Thyroid gland (tissue), 4 donors: ENCODE measurements around the gene PCYOX1L. TPM values are rescaled to one million over a fixed set of nuclear protein-coding genes. Genes with fewer than 3 reads are reported as not detected.

Experiments used
- DNase-seq, 2 donors: peaks; one replicate each; pipeline ENCODE4 v3.0.0-alpha.2; 2019
- H3K27ac ChIP-seq, 3 donors: fragments of 200-600 bp; sonication (generic); 1 replicate in 2 of 3; 2 replicates in 1 of 3; pipeline ENCODE4 v1.5.1; 2016 to 2019; ENCODE audit warnings: mild to moderate bottlenecking in 1 of 3, moderate library complexity in 1 of 3
- H3K27me3 ChIP-seq: fragments of 200-600 bp; sonication (generic); one replicate; pipeline ENCODE4 v1.5.1; 2019
- H3K36me3 ChIP-seq, 2 donors: fragments of 200-600 bp; sonication (generic); one replicate each; pipeline ENCODE4 v1.5.1; 2016 to 2019
- H3K4me1 ChIP-seq, 2 donors: fragments of 200-600 bp; sonication (generic); one replicate each; pipeline ENCODE4 v1.5.1; 2017 to 2019
- H3K4me3 ChIP-seq, 3 donors: fragments of 200-600 bp; sonication (generic); replicated peaks in 1 of 3; 1 replicate in 2 of 3; 2 replicates in 1 of 3; pipeline ENCODE4 v1.5.1; 2016; ENCODE audit warnings: mild to moderate bottlenecking in 1 of 3
- H3K9me3 ChIP-seq: fragments of 200-600 bp; sonication (generic); one replicate; pipeline ENCODE4 v1.5.1; 2017
- POLR2A ChIP-seq, 2 donors: fragments of 450-650 bp; IDR thresholded peaks; one replicate each; pipeline ENCODE4 v1.6.1; 2017; ENCODE audit warnings: antibody characterized with exemption in 2 of 2, mild to moderate bottlenecking in 2 of 2, moderate library complexity in 1 of 2
- WGBS, 2 donors: methylation state at CpG; one replicate each; pipeline ENCODE4 v1.1.5; 2017; 5-methylcytosine and 5-hydroxymethylcytosine counted together
- intact Hi-C: fragments of 100-400 bp; cut with DNase I; formaldehyde crosslinking; loops from one replicate; pipeline ENCODE4 v1.15.1; 2023
- total RNA-seq, 4 donors: library from RNA; depleted of rRNA; stranded (reverse); fragments of >200 nt; gene quantifications; one replicate each; pipeline ENCODE4 v1.2.3, GENCODE V29; 2016
- TF ChIP-seq, protein P1 (sequence below), 6 experiments: fragments of 200-600 bp in 3 of 6; fragments of 450-650 bp in 3 of 6; sonication (generic) in 3 of 6; IDR thresholded peaks; one replicate each; pipeline ENCODE4 v1.5.1; 2016 to 2019; ENCODE audit warnings: antibody characterized with exemption in 6 of 6, mild to moderate bottlenecking in 2 of 6, inconsistent platforms in 1 of 6, moderate library complexity in 1 of 6

The PCYOX1L gene
- total RNA-seq, 4 donors from 2014 or later: 1.8 to 4.4 (median 2.4) TPM

GRCh38 chr5:149333711-149334443 is 24.0 kb upstream of the PCYOX1L start:
- Histone ChIP-seq H3K27me3 (no peaks in the 10 kb centered on the region), H3K36me3 (no peaks in the 10 kb centered on the region), H3K4me3 (no peak overlapping the region), H3K4me1 (no peaks in the 10 kb centered on the region), H3K9me3 (no peaks in the 10 kb centered on the region), H3K27ac (no peak overlapping the region)
- 82 to 86% methylated on average over 2 of the region's 2 CpGs for WGBS, 2 donors
- TF ChIP-seq POLR2A (IDR thresholded peaks at IDR 0.05): no peak
- TF ChIP-seq, protein P1, sequence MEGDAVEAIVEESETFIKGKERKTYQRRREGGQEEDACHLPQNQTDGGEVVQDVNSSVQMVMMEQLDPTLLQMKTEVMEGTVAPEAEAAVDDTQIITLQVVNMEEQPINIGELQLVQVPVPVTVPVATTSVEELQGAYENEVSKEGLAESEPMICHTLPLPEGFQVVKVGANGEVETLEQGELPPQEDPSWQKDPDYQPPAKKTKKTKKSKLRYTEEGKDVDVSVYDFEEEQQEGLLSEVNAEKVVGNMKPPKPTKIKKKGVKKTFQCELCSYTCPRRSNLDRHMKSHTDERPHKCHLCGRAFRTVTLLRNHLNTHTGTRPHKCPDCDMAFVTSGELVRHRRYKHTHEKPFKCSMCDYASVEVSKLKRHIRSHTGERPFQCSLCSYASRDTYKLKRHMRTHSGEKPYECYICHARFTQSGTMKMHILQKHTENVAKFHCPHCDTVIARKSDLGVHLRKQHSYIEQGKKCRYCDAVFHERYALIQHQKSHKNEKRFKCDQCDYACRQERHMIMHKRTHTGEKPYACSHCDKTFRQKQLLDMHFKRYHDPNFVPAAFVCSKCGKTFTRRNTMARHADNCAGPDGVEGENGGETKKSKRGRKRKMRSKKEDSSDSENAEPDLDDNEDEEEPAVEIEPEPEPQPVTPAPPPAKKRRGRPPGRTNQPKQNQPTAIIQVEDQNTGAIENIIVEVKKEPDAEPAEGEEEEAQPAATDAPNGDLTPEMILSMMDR (IDR thresholded peaks at IDR 0.05): no peak
- DNase-seq: no peak
- intact Hi-C loops: no loop called here

GRCh38 chr5:149337736-149338135 is 20.1 kb upstream of the PCYOX1L start:
- H3K27ac ChIP-seq: no peak overlapping the region
- H3K9me3 ChIP-seq: no peaks in the 10 kb centered on the region
- no peak overlapping the region for H3K4me3 ChIP-seq
- WGBS, 2 donors: 82 to 92% methylated on average over 4 of the region's 4 CpGs
- no peaks in the 10 kb centered on the region for H3K4me1 ChIP-seq
- H3K36me3 ChIP-seq: no peaks in the 10 kb centered on the region
- TF ChIP-seq, protein P1 (IDR thresholded peaks at IDR 0.05): no peak
- TF ChIP-seq POLR2A (IDR thresholded peaks at IDR 0.05): no peak
- H3K27me3 ChIP-seq: no peaks in the 10 kb centered on the region
- intact Hi-C loops: no loop called here
- no peak for DNase-seq

- H3K27ac ChIP-seq: no peak overlapping the region
- no peaks in the 10 kb centered on the region for H3K4me1 ChIP-seq
- TF ChIP-seq, protein P1 (IDR thresholded peaks at IDR 0.05): no peak
- TF ChIP-seq POLR2A (IDR thresholded peaks at IDR 0.05): no peak
- H3K36me3 ChIP-seq: no peaks in the 10 kb centered on the region
- DNase-seq: no peak
- H3K9me3 ChIP-seq: no peaks in the 10 kb centered on the region
- H3K4me3 ChIP-seq: no peak overlapping the region
- intact Hi-C loops: no loop called here
- H3K27me3 ChIP-seq: no peaks in the 10 kb centered on the region
- 76 to 79% methylated on average over 1 of the region's 1 CpG for WGBS, 2 donors
Measured at GRCh38 chr5:149338364-149338763, 19.5 kb upstream of the PCYOX1L start.

GRCh38 chr5:149340920-149341319 is 16.9 kb upstream of the PCYOX1L start:
- no peak for DNase-seq
- intact Hi-C loops: no loop called here
- Histone ChIP-seq H3K4me1 (peaks cover 6 to 8% of the 10 kb centered on the region in 2 donors), H3K27ac (no peak overlapping the region), H3K27me3 (no peaks in the 10 kb centered on the region), H3K9me3 (no peaks in the 10 kb centered on the region), H3K36me3 (no peaks in the 10 kb centered on the region), H3K4me3 (no peak overlapping the region)
- 32 to 33% methylated on average over 1 of the region's 1 CpG for WGBS, 2 donors
- TF ChIP-seq, protein P1 (IDR thresholded peaks at IDR 0.05): no peak
- no peak for TF ChIP-seq POLR2A (IDR thresholded peaks at IDR 0.05)

DNA sequence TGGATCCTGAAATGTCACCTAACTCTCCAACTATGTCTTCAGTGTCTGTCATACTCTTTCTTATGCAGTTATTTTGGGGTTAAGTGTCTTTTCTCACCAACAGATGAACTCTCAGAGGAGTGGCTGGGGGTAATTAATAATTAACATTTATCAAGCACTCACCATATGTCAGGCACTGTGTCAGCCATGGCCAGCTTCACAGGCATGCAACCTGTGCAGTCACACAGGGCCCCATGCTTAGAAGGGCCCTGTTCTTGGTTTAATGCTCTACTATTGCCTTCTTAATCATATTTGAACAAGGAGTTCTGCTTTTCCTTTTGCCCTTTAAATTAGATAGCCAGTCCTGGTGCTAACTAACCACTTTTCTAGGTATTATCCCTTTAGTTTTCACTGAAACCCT is 16.0 kb upstream of the PCYOX1L start:
- Histone ChIP-seq H3K9me3 (no peaks in the 10 kb centered on the region), H3K27me3 (no peaks in the 10 kb centered on the region), H3K36me3 (no peaks in the 10 kb centered on the region), H3K4me3 (no peak overlapping the region), H3K4me1 (peaks cover 6 to 12% of the 10 kb centered on the region in 2 donors), H3K27ac (no peak overlapping the region)
- DNase-seq: no peak
- intact Hi-C loops: no loop called here
- TF ChIP-seq POLR2A (IDR thresholded peaks at IDR 0.05): no peak
- TF ChIP-seq, protein P1 (IDR thresholded peaks at IDR 0.05): no peak
